CD4-positive, alpha-beta T cell treated with Interleukin-15 for 1 hour (primary cell): ENCODE measurements around the gene DRD2.

ENCODE experiments used
- DNase-seq: peaks from one replicate; pipeline ENCODE4 v3.0.0-alpha.2; 2020

DRD2 gene

GRCh38 chr11:113440816-113441215 is 34.4 kb downstream of the DRD2 start:
- no peak for DNase-seq

- DNase-seq: no peak
These were observed 38.4 kb downstream of the DRD2 start for GRCh38 chr11:113436672-113437252.

GRCh38 chr11:113435190-113435968 is 39.8 kb downstream of the DRD2 start:
- no peak for DNase-seq

GRCh38 chr11:113431746-113432145 is 43.5 kb downstream of the DRD2 start:
- no peak for DNase-seq

GRCh38 chr11:113426686-113427085 is 48.5 kb downstream of the DRD2 start:
- no peak for DNase-seq

GRCh38 chr11:113420808-113421207 is 54.4 kb downstream of the DRD2 start:
- DNase-seq: no peak

- no peak for DNase-seq
These were observed 55.7 kb downstream of the DRD2 start for GRCh38 chr11:113419454-113420003.

- no peak for DNase-seq
These were observed 57.8 kb downstream of the DRD2 start for GRCh38 chr11:113417428-113417827.

GRCh38 chr11:113415343-113415742 is 59.9 kb downstream of the DRD2 start:
- no peak for DNase-seq

- no peak for DNase-seq
These were observed 62.5 kb downstream of the DRD2 start for GRCh38 chr11:113412675-113413074.

GRCh38 chr11:113411536-113411935 is 63.7 kb downstream of the DRD2 start:
- DNase-seq: no peak

- DNase-seq: no peak
These were observed 64.6 kb downstream of the DRD2 start for GRCh38 chr11:113410414-113411135.

GRCh38 chr11:113409526-113409925 is 65.7 kb downstream of the DRD2 start:
- no peak for DNase-seq

- DNase-seq: no peak
These were observed 66.3 kb downstream of the DRD2 start for GRCh38 chr11:113408887-113409286.

- DNase-seq: no peak
These were observed 67.0 kb downstream of the DRD2 start for GRCh38 chr11:113408206-113408605.

- DNase-seq: no peak
These were observed 68.0 kb downstream of the DRD2 start for GRCh38 chr11:113407163-113407562.

- no peak for DNase-seq
These were observed 69.3 kb downstream of the DRD2 start for GRCh38 chr11:113405724-113406478.

GRCh38 chr11:113404859-113405430 is 70.3 kb downstream of the DRD2 start:
- no peak for DNase-seq

- no peak for DNase-seq
These were observed 73.5 kb downstream of the DRD2 start for GRCh38 chr11:113401718-113402117.

GRCh38 chr11:113400631-113401230 is 74.5 kb downstream of the DRD2 start:
- DNase-seq: no peak

- no peak for DNase-seq
These were observed 76.3 kb downstream of the DRD2 start for GRCh38 chr11:113398669-113399430.
